Measurements from ENCODE around the gene PPP1R37.
"Not testable (repeated sequence)": the region's sequence is repeated elsewhere in the genome, so short reads cannot be mapped to it uniquely, and the experiment has no call there.

Gene PPP1R37

GRCh38 chr19:45095496-45096413 lies 2.8 kb downstream of the PPP1R37 start:
- no peak for DNase-seq (ENCODE audit: low read depth)

DNA sequence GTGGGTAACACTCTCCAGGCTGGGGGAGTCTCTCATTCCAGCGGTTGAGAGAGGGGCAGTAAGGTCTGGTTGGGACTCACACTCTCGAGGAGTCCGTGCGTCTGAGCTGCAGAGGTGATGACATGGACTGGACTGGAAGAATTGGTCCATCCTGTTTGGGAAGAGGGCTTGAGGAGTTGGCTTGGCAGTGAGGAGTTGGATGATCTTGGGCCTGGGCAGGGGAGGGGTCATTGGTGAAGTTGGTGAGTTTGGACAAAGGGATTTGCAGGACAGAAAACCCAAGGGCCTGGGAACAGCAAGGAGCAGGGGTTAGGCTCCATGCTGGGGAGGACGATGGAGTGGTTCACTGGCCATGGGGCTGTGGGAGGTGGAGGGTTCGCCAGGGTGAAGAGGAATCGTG lies 3.7 kb downstream of the PPP1R37 start:
- no peak for DNase-seq (ENCODE audit: low read depth)

DNA sequence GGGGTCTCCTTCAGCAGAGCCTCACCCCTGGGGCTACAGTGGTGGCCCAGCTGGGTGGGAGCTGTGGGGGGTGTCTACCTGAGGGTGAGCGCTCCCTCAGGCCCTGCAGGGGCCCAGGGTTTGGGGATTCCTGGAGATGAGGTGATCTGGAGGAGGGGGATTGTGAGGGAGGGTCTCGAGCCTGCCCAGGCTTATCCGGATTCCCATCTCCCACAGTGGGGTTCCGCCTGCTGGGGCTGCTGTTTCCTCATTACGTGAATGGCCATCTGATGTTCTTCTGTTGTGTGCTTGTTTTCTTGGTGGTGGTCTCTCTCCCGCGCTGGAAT lies 4.4 kb downstream of the PPP1R37 start:
- no peak for DNase-seq (ENCODE audit: low read depth)

DNA sequence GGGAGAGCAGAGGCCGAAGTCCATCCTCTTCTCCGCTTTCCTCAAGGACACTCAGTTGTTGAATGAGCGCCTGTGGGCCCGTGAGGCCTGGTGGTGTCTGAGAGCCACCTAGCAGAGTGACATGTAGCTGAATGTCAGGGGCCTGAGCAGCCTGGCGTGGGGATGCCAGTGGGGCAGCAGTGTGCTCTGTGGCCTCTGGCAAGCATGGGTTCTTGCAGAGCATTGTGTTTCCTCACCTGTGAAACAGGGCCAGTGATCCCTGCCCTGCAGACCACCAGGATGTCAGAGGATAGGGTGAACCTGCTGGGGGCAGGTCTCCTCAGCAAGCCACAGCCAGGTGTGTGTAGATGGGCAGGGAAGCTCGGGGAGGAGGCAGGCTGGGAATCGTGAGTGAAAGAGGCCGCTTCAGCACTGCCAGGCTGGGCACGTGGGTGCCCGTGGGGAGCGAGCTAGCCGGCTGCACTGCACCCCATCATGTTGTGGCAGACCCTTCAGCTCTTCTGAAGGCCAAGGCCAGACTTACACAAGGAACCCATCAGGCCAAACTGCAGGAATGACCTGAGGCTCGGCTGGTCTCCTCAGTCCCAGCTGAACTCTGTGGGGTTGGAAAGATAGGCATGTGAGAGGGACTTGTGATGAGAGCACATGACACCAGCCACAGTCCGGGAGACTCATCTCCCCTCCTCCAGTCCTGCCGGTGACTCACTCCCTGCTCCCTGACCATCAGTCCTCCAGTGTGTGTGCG lies 5.0 kb downstream of the PPP1R37 start:
- peak; percentile 97 for DNase-seq (ENCODE audit: low read depth)

- peak; percentile 18 for DNase-seq (ENCODE audit: low read depth)
These were observed 5.8 kb downstream of the PPP1R37 start for GRCh38 chr19:45098521-45099466.

GRCh38 chr19:45099467-45100191 lies 6.7 kb downstream of the PPP1R37 start:
- DNase-seq (ENCODE audit: low read depth): peak; percentile 60

DNA sequence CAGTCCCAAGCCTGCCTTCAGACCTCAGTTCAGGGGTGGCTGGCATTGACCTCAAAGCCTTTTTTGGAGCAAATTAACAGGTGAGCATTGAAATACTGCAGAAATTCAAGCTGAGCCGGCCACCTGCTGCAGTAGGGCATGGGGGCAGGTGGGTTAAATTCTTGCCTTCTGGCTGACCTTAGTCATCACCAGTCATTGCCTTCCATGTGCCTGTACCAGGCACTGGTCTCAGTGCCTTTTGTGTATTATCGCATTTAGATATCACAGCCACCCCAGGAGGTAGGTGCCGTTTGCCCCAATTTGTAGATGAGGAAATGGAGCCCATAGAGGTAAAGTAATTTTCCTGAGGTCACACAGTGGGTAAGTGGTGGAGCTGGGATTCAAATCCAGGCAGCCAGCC lies 7.2 kb downstream of the PPP1R37 start:
- DNase-seq (ENCODE audit: low read depth): peak; percentile 17

DNA sequence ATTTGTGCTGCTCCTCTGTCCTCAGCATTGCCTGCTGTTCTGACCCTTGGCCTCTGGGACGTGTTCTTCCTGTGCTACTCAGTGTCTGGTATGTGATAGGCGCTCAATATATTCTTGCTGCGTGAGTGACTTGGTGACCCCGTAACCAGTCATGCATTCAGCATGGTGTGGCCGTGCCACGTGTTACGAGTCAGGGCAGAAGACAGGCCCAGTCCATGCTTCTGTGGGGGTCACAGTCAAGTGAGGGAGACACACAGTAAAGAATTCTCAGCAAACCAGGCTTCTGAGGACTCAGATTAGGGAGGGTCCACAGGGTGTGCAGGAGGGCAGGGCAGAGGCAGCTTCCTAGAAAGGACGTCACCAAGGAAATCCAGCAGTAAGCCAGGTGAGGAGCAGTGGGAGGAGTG lies 7.9 kb downstream of the PPP1R37 start:
- DNase-seq (ENCODE audit: low read depth): peak; percentile 9

DNA sequence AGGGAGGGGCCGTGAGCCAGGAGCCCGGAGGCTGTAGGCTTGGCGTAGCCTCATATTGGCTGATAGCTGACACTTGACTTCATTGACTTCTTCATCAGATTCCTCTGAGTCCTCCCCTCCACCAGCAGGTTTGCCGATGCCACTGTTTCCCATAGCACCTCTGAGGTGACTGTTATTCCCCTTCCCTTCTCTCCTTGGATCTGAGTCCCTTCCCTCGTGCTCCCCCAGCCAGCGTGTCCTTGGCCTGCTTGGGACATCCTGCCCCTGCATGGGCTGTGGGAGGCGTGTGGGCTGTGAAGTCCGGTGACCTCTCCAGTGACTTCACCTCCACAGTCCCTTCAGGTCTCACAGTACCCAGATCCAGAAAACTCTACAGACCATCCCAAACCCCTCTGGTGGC lies 8.8 kb downstream of the PPP1R37 start:
- no peak for DNase-seq (ENCODE audit: low read depth)

DNA sequence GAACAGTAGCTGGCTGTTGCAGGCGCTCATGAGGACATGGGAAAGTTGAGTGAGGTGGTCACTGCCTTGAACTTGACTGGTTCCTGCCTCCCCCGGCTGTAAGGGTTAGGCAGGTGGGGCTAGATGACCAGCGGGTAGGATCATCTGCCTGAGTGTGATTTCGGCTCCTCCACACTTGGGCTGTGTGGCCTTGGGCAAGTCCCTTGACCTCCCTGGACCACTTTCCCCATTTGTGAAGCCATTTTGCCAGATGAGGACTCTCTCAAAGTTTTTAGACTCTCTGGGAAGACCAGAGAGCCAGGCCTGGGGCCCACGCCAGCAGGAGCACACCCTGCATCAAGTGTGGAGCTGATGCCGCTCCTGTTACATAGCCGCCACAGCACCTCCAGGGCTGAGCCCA lies 9.5 kb downstream of the PPP1R37 start:
- no peak for DNase-seq (ENCODE audit: low read depth)

DNA sequence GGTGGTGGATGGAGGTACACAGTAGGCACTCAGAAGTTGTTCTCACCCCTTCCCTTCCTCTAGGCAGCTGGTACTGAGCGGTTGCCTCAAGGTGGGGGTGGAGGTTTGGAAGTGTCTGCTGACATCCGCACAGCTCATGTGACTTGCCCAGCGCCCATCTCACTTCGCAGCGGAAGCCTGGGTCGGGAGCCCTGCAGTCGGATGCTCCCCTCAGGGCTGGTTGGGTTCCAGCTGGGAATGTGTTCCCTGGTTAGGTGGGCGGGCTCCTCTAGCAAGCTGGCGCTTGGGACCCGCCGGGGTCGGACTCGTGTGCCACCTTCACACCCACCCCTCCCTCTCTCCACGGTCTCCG lies 10.2 kb downstream of the PPP1R37 start:
- DNase-seq (ENCODE audit: low read depth): no peak

DNA sequence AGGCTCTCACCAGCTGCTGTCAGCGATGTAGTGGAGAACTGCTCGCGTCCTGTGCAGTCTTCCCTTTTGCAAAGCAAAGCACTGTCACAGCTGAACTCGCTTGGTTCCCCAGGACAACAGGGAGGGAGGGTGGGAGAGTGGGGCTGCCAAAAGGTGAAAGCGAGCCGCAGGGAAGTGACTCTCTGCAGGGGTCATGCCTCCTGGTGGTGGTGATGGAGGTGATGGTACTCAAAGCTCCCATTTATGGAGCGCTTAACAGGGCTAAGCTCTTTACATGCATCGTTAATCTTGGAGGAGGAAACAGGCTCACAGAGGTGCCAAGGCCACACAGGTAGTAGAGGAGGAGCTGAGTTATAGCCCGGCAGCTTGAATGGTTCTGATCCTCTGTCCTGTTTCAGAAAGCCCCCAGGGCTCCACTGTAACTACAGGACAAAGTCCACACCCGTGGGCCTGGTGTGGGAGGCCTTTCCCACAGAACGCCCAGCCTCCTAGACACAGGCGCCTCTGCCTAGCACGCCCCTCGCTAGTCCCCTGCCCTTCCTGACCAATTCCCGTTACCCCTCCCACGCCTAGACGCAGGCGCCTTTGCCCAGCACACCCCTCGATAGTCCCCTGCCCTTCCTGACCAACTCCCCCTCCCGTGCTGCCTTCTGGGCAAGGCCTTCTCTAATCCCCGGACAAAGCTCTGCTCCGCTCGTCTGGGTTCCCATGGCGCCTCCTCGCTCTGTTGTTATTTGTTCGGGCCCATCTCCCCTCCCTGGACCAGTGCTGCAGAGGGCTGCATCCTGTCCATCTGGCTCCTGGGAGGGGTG lies 10.7 kb downstream of the PPP1R37 start:
- no peak for DNase-seq (ENCODE audit: low read depth)

GRCh38 chr19:45104658-45105349 lies 11.8 kb downstream of the PPP1R37 start:
- no peak for DNase-seq (ENCODE audit: low read depth)

GRCh38 chr19:45106363-45106762 lies 13.4 kb downstream of the PPP1R37 start:
- DNase-seq (ENCODE audit: low read depth): not testable (repeated sequence)

GRCh38 chr19:45107621-45108150 lies 14.7 kb downstream of the PPP1R37 start:
- DNase-seq (ENCODE audit: low read depth): peak; percentile 79

GRCh38 chr19:45110851-45111266 lies 17.9 kb downstream of the PPP1R37 start:
- DNase-seq (ENCODE audit: low read depth): no peak

GRCh38 chr19:45112111-45112827 lies 19.3 kb downstream of the PPP1R37 start:
- DNase-seq (ENCODE audit: low read depth): no peak

GRCh38 chr19:45113628-45114027 lies 20.6 kb downstream of the PPP1R37 start:
- no peak for DNase-seq (ENCODE audit: low read depth)

DNA sequence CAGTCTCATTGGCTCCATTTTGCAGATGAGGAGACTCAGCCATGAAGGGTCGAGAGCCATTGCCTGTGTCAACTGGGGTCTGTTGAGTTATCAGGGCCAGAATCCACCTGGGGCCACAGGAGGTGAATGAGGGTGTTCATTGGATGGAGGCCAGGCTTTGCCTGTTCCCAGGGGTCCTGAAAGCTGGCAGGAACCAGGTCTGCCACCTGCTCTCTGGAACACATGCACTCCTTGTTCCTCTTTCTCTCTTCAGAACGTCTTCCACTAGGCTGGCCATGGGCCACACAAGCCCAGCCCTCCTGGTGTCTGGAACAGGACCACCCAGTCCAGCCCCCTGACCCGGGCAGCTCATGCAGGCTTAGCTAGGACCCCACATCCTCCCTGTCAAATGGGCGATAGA lies 21.1 kb downstream of the PPP1R37 start:
- no peak for DNase-seq (ENCODE audit: low read depth)

Data from amniotic epithelial cell (primary cell).